GM06990 (cell line): Measurements from ENCODE around the gene DLG4.
A peak's percentile ranks its signal among the peaks of the same experiment; 100 is the strongest.

Source experiments
- DNase-seq: peaks from one replicate; pipeline ENCODE4 v3.0.0-alpha.2; 2011; ENCODE audit not compliant: insufficient read length; ENCODE audit errors: extremely low read depth
- H3K27me3 ChIP-seq: replicated peaks from 2 replicates; pipeline ENCODE4 v1.6.0; 2011; ENCODE audit warnings: low read length; ENCODE audit not compliant: control insufficient read depth, insufficient read depth
- H3K36me3 ChIP-seq: 2 replicates; pipeline ENCODE4 v1.5.1; 2011; ENCODE audit warnings: low read length; ENCODE audit not compliant: control insufficient read depth, insufficient read depth
- H3K4me3 ChIP-seq: replicated peaks from 2 replicates; pipeline ENCODE4 v1.5.1; 2011; ENCODE audit warnings: low read depth, mild to moderate bottlenecking, control low read depth, low read length
- CTCF ChIP-seq: IDR thresholded peaks from 2 replicates; pipeline ENCODE4 v1.5.1; 2011; ENCODE audit warnings: low read length, control low read depth, mild to moderate bottlenecking, inconsistent platforms; ENCODE audit not compliant: insufficient read depth, poor library complexity, severe bottlenecking

DLG4 gene

GRCh38 chr17:7219812-7220592, at the start of gene DLG4, which contains the start of gene ACADVL:
TSS of gene DLG4 (minus strand) at chr17:7219836.
TSS of gene ACADVL (plus strand) at chr17:7219938. CDS start at chr17:7219985, 47 bp downstream.
- DNase-seq, result peak; percentile 83
- peak within 1 kb of the TSS; percentile 81 for H3K4me3 ChIP-seq
- H3K36me3 ChIP-seq, result peaks cover 19% of the 10 kb centered on the region
- no peaks in the 10 kb centered on the region for H3K27me3 ChIP-seq
- no peak for TF ChIP-seq CTCF

GRCh38 chr17:7266784-7267183, 47.1 kb upstream of the DLG4 start:
- Histone ChIP-seq H3K4me3 (no peak overlapping the region), H3K27me3 (peaks cover 2% of the 10 kb centered on the region; the same call in 1 of the 2 replicates), H3K36me3 (no peaks in the 10 kb centered on the region)
- TF ChIP-seq CTCF, result no peak
- DNase-seq, result no peak

GRCh38 chr17:7263801-7264078, 44.1 kb upstream of the DLG4 start:
- H3K36me3 ChIP-seq, result peaks cover 5% of the 10 kb centered on the region
- no peak overlapping the region for H3K4me3 ChIP-seq
- peaks cover 2% of the 10 kb centered on the region; the same call in 1 of the 2 replicates for H3K27me3 ChIP-seq
- no peak for TF ChIP-seq CTCF
- DNase-seq, result no peak

- H3K27me3 ChIP-seq, result peaks cover 2% of the 10 kb centered on the region; the same call in 1 of the 2 replicates
- no peak overlapping the region for H3K4me3 ChIP-seq
- TF ChIP-seq CTCF, result no peak
- no peak for DNase-seq
- peaks cover 5% of the 10 kb centered on the region for H3K36me3 ChIP-seq
These were observed 43.5 kb upstream of the DLG4 start for GRCh38 chr17:7262935-7263800.

GRCh38 chr17:7262192-7262934, 42.7 kb upstream of the DLG4 start, which contains the start of gene CLDN7:
TSS of gene CLDN7 (minus strand) at chr17:7262478. CDS start at chr17:7262043, 435 bp downstream.
- DNase-seq, result no peak
- TF ChIP-seq CTCF, result no peak
- Histone ChIP-seq H3K36me3 (peaks cover 7% of the 10 kb centered on the region), H3K4me3 (no peak within 1 kb of the TSS), H3K27me3 (peaks cover 2% of the 10 kb centered on the region; the same call in 1 of the 2 replicates)
